ENCODE data around the gene DHRS1. TPM values are rescaled to one million over a fixed set of nuclear protein-coding genes. Genes with fewer than 3 reads are reported as not detected.

DHRS1 gene
- total and polyA plus RNA-seq, 4 donors, result 21.2 to 33.2 (median 28.5) TPM

DNA sequence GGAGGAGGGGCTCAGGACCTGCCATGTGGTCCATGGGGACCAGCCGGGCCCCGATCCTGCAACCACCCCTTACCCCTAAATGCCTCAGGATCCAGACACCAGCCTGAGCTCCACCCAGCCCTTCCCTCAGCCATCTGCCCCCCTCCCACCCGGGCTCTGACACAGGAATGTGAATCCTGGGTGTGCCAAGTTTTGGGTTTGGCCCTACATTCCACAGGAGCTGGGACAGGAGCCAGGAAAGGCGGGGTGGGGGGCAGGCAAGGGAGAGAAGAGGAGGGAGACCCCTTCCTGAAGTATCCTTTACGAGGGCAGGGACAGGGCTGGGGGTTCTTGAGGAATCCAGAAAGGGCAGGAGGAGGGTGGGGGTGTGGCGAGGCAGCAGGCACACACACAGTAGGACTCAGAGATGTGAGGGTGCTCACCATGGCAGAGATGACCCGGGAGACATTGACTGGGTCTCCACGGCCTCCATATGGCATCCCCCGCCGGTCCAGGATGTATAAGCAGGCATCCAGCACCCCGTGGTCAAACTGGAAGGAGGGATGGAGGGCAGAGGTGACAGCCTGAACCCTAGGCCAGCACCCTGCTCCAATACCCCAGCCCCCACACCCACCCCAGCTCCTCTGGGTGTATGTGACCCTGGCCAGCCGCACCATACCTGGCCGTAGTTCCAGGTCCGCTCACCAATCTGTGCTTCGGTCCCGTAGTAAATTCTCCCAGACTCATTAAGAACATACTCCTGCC, 40.1 kb downstream of the DHRS1 start:
- Histone ChIP-seq H3K27me3 (ENCODE audit: control insufficient read depth in 1 of 2, insufficient read depth in 2 of 2, low read length in 1 of 2) (no peaks in the 10 kb centered on the region), H3K4me3 (ENCODE audit: low read length in 2 of 2) (no peak overlapping the region), H3K4me1 (ENCODE audit: control insufficient read depth in 1 of 2, insufficient read depth in 2 of 2, low read length in 2 of 2) (no peaks in the 10 kb centered on the region), H3K36me3 (ENCODE audit: control insufficient read depth in 1 of 2, insufficient read depth in 2 of 2, low read length in 1 of 2) (no peaks in the 10 kb centered on the region), H3K9me3 (ENCODE audit: control insufficient read depth, low read length) (no peaks in the 10 kb centered on the region), H3K27ac (ENCODE audit: low read depth in 1 of 2, low read length in 2 of 2) (no peak overlapping the region)
- DNase-seq, result no peak
- no peak for ATAC-seq (ENCODE audit: low FRiP score)
- WGBS, 2 donors, result 61 to 67% methylated on average over 16 of the region's 16 CpGs
- intact Hi-C loops (cut with DNase I), result no loop called here

DNA sequence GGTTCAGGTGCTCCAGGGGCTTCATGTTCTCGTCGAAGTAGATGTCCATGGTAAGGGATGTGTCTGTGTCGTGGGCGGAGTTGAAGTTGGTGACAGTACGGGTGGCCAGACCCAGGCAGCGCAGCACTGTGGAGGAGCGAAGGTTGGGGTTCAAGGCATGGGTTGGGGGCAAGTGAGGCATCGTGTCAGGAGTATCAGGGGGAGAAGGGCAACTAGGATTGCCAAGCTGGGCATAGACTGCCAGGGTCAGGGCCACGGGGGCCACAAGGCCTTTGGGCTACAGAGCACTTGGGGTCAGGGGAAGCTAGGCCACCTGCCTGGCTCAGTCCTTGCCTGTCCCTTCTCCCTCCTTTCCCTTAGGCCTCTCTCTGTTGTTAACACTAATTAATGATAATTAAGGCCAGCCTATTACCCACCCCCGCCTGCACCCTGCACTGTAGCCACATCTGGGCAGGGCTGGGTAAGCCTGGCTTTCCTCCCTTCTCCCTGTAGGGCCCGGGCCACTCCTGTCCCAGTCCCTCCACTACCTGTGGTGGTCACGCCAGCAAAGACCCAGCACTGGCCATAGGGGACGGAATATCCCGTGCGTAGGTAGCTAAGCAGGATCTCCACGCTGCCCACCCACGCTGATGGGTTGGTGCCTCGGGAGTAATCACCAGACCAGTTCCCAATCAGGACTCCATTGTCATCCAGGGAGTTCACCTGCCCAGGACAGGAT, 40.9 kb downstream of the DHRS1 start:
- DNase-seq, result no peak
- WGBS, 2 donors, result 90 to 92% methylated on average over 18 of the region's 18 CpGs
- Histone ChIP-seq H3K4me1 (ENCODE audit: control insufficient read depth in 1 of 2, insufficient read depth in 2 of 2, low read length in 2 of 2) (no peaks in the 10 kb centered on the region), H3K27ac (ENCODE audit: low read depth in 1 of 2, low read length in 2 of 2) (no peak overlapping the region), H3K36me3 (ENCODE audit: control insufficient read depth in 1 of 2, insufficient read depth in 2 of 2, low read length in 1 of 2) (no peaks in the 10 kb centered on the region), H3K27me3 (ENCODE audit: control insufficient read depth in 1 of 2, insufficient read depth in 2 of 2, low read length in 1 of 2) (no peaks in the 10 kb centered on the region), H3K9me3 (ENCODE audit: control insufficient read depth, low read length) (no peaks in the 10 kb centered on the region), H3K4me3 (ENCODE audit: low read length in 2 of 2) (no peak overlapping the region)
- intact Hi-C loops (cut with DNase I), result no loop called here
- no peak for ATAC-seq (ENCODE audit: low FRiP score)

DNA sequence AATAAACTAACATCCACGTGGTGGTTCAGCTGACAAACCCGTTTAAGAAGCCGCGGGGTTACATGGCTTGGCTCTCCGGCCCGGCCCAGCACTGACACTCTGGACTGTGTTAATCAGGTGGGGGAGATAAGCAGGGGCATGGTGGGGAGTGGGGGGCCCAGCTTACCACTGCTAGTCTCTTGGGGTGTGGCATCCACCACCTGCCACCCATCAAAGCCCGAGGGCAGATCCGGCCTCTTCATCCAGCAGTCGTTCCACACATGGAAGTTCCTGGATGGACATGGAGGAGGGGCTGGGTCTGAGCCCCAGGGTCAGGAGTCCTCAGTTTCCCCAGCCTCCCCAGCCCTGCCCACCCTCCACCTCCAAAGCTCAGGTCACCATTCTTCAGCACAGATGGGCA, 41.5 kb downstream of the DHRS1 start:
- WGBS, 2 donors, result 85 to 86% methylated on average over 9 of the region's 9 CpGs
- Histone ChIP-seq H3K27ac (ENCODE audit: low read depth in 1 of 2, low read length in 2 of 2) (no peak overlapping the region), H3K27me3 (ENCODE audit: control insufficient read depth in 1 of 2, insufficient read depth in 2 of 2, low read length in 1 of 2) (no peaks in the 10 kb centered on the region), H3K4me1 (ENCODE audit: control insufficient read depth in 1 of 2, insufficient read depth in 2 of 2, low read length in 2 of 2) (no peaks in the 10 kb centered on the region), H3K4me3 (ENCODE audit: low read length in 2 of 2) (no peak overlapping the region), H3K36me3 (ENCODE audit: control insufficient read depth in 1 of 2, insufficient read depth in 2 of 2, low read length in 1 of 2) (no peaks in the 10 kb centered on the region), H3K9me3 (ENCODE audit: control insufficient read depth, low read length) (no peaks in the 10 kb centered on the region)
- DNase-seq (no peak), ATAC-seq (ENCODE audit: low FRiP score) (no peak)
- intact Hi-C loops (cut with DNase I), result no loop called here

DNA sequence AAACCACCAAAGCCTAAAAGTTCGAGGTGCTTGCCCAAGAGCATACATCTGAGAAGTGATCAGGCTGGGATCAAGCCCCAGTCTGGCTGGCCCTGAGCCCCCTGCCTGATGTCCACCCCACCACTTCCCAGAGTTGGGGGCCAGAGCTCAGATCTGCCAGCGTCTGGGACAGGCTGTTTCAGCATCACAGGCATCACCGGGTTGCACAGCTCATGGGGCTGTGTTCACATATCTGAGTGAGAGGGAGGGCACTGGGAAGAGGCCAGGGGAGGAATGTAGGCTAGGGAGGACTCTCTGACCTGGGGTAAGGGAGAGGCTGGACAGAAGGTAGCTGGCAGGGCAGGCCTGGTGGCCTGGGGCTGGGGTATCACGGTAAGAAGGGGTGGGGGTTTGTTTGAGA, 42.6 kb downstream of the DHRS1 start:
- Histone ChIP-seq H3K36me3 (ENCODE audit: control insufficient read depth in 1 of 2, insufficient read depth in 2 of 2, low read length in 1 of 2) (no peaks in the 10 kb centered on the region), H3K4me1 (ENCODE audit: control insufficient read depth in 1 of 2, insufficient read depth in 2 of 2, low read length in 2 of 2) (no peaks in the 10 kb centered on the region), H3K27me3 (ENCODE audit: control insufficient read depth in 1 of 2, insufficient read depth in 2 of 2, low read length in 1 of 2) (no peaks in the 10 kb centered on the region), H3K27ac (ENCODE audit: low read depth in 1 of 2, low read length in 2 of 2) (no peak overlapping the region), H3K4me3 (ENCODE audit: low read length in 2 of 2) (no peak overlapping the region), H3K9me3 (ENCODE audit: control insufficient read depth, low read length) (no peaks in the 10 kb centered on the region)
- ATAC-seq (ENCODE audit: low FRiP score), result no peak
- intact Hi-C loops (cut with DNase I), result no loop called here
- 65 to 66% methylated on average over 4 of the region's 4 CpGs for WGBS, 2 donors
- DNase-seq, result no peak

DNA sequence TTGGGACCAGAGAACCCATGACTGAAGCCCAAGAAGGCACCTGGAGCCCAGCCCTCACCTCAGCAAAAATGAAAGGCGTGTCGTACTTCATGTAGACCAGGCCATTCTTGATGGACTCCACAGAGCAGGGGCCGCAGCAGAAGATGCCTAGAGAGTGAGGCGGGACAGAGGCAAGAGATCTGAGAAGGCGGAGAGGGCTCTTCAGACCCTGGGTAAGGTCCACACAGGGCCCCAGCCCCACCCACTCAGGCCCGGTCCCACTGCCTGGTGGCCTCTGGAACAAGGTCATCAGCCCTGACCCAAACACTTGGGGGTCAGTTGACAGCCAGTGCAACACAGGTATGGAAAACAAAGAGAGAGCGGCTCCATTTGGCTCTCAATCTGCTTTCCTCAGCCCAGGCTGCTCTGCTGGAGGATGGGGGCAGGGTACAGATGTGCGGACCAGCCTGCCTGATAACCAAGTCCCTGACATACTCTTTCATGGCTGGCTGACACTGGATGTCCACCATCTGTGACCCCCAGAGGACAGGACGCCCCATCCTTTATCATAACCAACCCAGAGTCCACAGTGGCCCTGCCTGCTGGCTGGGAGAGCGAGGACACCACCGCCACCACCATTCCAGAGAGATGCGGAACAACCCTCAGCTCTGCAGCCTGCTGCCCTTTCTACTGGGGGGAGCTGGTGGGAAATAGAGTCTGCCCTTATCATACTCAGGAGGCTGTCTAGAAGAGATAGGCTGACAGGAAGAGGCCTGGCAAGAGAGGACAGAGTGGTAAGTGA, 43.5 kb downstream of the DHRS1 start:
- Histone ChIP-seq H3K36me3 (ENCODE audit: control insufficient read depth in 1 of 2, insufficient read depth in 2 of 2, low read length in 1 of 2) (no peaks in the 10 kb centered on the region), H3K27me3 (ENCODE audit: control insufficient read depth in 1 of 2, insufficient read depth in 2 of 2, low read length in 1 of 2) (no peaks in the 10 kb centered on the region), H3K4me1 (ENCODE audit: control insufficient read depth in 1 of 2, insufficient read depth in 2 of 2, low read length in 2 of 2) (no peaks in the 10 kb centered on the region), H3K9me3 (ENCODE audit: control insufficient read depth, low read length) (no peaks in the 10 kb centered on the region), H3K4me3 (ENCODE audit: low read length in 2 of 2) (no peak overlapping the region), H3K27ac (ENCODE audit: low read depth in 1 of 2, low read length in 2 of 2) (no peak overlapping the region)
- no peak for DNase-seq
- ATAC-seq (ENCODE audit: low FRiP score), result no peak
- 92 to 95% methylated on average over 12 of the region's 12 CpGs for WGBS, 2 donors
- intact Hi-C loops (cut with DNase I), result no loop called here

DNA sequence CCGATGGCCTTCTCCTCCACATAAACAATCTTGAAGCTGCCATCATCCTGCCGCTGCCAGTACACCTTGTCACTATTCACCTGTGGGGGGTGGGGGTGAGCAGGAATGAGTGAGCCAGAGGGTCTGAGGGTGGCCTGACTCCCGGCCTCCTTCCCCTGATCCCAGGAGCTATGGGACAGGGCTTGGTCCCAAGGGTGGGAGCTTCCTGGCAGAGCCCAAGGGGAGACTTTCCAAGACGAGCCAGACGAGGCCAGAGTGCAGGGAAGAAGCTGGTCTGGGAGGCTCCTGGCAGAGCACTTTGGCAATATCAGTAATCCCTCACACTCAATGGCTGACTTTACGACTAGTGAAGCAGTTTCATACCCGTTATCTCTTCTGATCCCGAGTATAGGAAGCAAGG, 44.1 kb downstream of the DHRS1 start:
- no peaks in the 10 kb centered on the region for H3K36me3 ChIP-seq (ENCODE audit: control insufficient read depth in 1 of 2, insufficient read depth in 2 of 2, low read length in 1 of 2)
- WGBS, 2 donors, result 92 to 94% methylated on average over 8 of the region's 8 CpGs
- no peaks in the 10 kb centered on the region for H3K4me1 ChIP-seq (ENCODE audit: control insufficient read depth in 1 of 2, insufficient read depth in 2 of 2, low read length in 2 of 2)
- ATAC-seq (ENCODE audit: low FRiP score) (no peak), DNase-seq (no peak)
- no peaks in the 10 kb centered on the region for H3K27me3 ChIP-seq (ENCODE audit: control insufficient read depth in 1 of 2, insufficient read depth in 2 of 2, low read length in 1 of 2)
- intact Hi-C loops (cut with DNase I), result no loop called here
- H3K4me3 ChIP-seq (ENCODE audit: low read length in 2 of 2), result no peak overlapping the region
- no peaks in the 10 kb centered on the region for H3K9me3 ChIP-seq (ENCODE audit: control insufficient read depth, low read length)
- H3K27ac ChIP-seq (ENCODE audit: low read depth in 1 of 2, low read length in 2 of 2), result no peak overlapping the region

DNA sequence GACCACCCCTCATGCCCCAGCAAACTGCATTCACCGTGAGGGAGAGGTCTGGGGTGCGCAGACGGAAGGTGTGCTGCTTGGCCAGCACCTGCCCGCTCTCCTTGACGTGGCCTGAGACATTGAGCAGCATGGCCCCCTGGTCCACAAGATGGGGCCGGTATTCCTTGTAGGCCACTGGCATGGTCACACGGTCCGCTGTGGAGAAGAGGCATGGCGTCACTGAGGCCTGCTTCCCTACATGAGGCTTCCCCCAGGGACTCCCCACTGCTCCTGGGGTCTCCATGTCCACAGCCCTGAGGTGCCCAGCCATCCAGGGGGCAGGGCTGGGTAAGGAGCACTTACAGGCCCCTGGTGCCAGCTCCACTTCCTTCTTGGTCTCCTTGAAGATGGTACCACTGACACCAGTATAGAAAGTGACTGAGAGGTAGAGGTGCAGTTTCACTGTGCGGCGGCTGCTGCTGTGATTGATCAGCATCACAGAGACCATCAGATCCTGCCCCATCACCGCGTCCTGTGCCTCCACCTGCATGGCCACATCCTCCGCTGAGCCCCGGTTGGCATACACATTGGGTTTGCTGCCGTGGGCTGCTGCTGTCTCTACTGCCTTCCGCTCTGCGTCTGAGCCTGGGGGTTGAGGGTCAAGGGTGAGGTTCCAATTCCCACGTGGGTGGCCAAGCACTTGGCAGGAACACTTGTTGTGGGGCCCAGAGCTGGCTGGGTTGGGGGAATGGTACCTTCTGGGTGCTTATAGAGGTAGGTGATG, 44.8 kb downstream of the DHRS1 start:
- no peaks in the 10 kb centered on the region for H3K4me1 ChIP-seq (ENCODE audit: control insufficient read depth in 1 of 2, insufficient read depth in 2 of 2, low read length in 2 of 2)
- H3K27ac ChIP-seq (ENCODE audit: low read depth in 1 of 2, low read length in 2 of 2), result no peak overlapping the region
- no peak overlapping the region for H3K4me3 ChIP-seq (ENCODE audit: low read length in 2 of 2)
- no peaks in the 10 kb centered on the region for H3K36me3 ChIP-seq (ENCODE audit: control insufficient read depth in 1 of 2, insufficient read depth in 2 of 2, low read length in 1 of 2)
- DNase-seq (no peak), ATAC-seq (ENCODE audit: low FRiP score) (no peak)
- H3K27me3 ChIP-seq (ENCODE audit: control insufficient read depth in 1 of 2, insufficient read depth in 2 of 2, low read length in 1 of 2), result no peaks in the 10 kb centered on the region
- WGBS, 2 donors, result 92 to 94% methylated on average over 19 of the region's 19 CpGs
- intact Hi-C loops (cut with DNase I), result loop anchor here in 1 of 2 donors (5.0 kb wide), 1 partner anchor 162 kb away; no protein-coding TSS in a partner anchor
- H3K9me3 ChIP-seq (ENCODE audit: control insufficient read depth, low read length), result no peaks in the 10 kb centered on the region

DNA sequence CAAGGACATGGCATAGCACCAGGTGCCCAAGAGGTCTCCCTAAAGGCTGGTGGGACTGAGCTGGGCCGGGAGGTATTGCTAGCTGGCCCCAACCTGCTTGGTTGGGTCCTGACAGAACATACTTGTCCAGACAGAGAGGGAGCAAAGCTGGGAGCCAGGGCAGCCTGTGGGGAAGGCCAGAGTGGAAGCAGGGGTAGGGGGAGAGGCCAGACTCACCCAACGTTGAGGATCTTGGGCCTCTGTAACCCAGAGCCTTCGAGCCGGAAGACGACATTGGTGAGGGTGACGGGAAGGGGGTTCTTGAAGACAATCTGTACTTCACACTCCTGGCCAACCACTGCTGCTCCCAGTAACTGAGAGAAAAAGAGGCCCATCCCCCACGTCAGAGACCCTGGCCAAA, 45.6 kb downstream of the DHRS1 start:
- Histone ChIP-seq H3K9me3 (ENCODE audit: control insufficient read depth, low read length) (no peaks in the 10 kb centered on the region), H3K27me3 (ENCODE audit: control insufficient read depth in 1 of 2, insufficient read depth in 2 of 2, low read length in 1 of 2) (no peaks in the 10 kb centered on the region), H3K4me1 (ENCODE audit: control insufficient read depth in 1 of 2, insufficient read depth in 2 of 2, low read length in 2 of 2) (no peaks in the 10 kb centered on the region), H3K36me3 (ENCODE audit: control insufficient read depth in 1 of 2, insufficient read depth in 2 of 2, low read length in 1 of 2) (no peaks in the 10 kb centered on the region), H3K27ac (ENCODE audit: low read depth in 1 of 2, low read length in 2 of 2) (no peak overlapping the region), H3K4me3 (ENCODE audit: low read length in 2 of 2) (no peak overlapping the region)
- intact Hi-C loops (cut with DNase I), result loop anchor here in 1 of 2 donors (5.0 kb wide), 1 partner anchor 163 kb away; no protein-coding TSS in a partner anchor
- DNase-seq (no peak), ATAC-seq (ENCODE audit: low FRiP score) (no peak)
- WGBS, 2 donors, result 82 to 86% methylated on average over 7 of the region's 7 CpGs

Measured in aorta (tissue), 5 donors.